HG03108 (cell line): ENCODE data around the gene TNFAIP8L3.

Source experiments
- ATAC-seq: cut with Tn5 transposase; IDR thresholded peaks from one replicate; pipeline ENCODE4 v1.9.1; 2021; ENCODE audit warnings: moderate library complexity; ENCODE audit not compliant: unreplicated experiment

The TNFAIP8L3 gene

DNA sequence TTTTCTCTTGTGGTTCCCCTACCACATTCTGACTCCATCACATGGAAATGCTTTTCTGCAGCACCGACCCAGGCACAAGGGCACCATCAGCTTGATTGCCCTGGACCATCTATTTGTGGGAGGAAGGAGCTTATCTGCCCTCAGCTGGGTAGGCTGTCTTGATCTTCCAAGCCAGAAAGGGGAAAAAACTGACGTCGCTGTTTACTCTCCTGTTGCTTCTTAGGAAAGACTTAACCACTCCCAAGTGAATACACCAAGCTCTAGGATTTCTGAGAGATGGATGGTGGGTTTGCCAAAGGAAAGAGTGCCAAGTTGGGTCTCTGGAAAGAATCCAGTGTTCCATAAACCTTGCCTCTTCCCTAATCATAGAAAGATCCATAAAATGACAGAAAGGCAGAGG is 4.0 kb downstream of the TNFAIP8L3 start:
- ATAC-seq, result no peak

DNA sequence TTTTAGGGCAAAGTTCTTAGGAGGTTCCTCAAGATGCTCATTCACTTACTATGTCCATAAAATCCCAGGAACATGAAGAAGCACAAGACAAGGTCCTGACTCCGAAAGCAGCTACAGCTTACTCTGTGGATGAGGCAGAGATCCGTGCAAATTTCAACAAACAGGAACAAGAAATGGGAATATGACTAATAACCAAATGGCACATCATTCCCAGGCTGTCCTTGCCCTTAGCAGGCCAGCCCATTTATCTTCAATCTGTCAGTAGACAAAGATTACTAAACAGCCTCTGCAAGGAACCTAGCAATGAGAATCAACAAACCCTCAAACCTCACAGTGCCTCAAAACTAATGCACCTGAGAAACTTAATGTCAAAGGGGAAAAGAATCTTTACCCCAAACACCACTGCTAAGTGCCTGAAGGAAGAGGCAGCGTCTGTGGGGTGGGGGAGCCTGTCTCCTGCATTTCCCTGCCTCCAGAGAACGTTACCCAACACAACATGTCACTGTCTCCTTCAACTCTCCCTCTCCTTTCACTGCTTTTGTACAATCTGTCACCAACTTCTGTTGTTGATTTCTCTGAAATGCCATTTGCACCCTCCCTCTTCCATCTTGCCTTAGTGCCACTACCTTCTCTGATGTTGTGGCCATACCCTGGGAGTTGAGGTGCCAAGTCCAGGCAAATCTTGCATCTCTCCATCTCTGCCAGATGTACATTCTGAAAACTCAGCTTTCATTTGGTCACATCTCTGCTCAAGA is 4.8 kb downstream of the TNFAIP8L3 start:
- no peak for ATAC-seq

DNA sequence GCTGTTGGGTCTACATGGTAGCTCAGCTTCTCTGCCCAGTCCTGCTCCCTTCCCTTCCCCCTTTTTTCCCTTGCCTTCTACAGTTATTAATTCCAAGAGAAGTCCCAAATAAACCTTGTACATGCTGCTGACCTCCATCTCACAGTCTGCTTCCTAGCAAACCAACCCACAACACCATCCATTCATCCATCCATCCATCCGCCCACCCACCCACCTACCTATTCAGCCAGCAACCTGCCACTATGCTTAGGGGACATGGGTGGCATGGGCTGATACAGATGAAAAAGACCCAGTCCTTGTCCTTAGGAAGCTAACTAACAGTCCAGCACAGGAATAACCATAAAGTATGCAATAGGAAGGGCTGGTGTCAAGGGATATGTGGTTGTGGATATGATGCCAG is 5.7 kb downstream of the TNFAIP8L3 start:
- no peak for ATAC-seq

DNA sequence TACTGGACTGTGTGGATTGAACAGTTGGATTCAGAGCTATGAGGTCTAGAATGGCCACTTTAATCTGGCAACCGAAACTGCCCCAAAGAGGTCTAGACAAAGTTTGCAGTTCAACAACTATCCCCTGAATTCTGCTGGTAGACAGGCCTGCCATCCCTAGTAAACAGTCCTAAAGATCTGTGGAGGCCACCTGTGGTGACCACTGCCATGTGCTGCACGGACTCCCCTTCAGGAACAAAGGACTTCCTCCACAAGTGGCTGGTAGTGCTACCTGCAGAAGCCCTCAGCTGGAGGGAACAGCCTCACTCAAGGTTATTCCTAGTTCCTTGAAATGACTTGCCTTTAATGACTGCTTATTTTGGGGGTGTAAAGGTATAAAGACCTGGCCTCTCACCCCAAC is 6.1 kb downstream of the TNFAIP8L3 start:
- ATAC-seq, result no peak

DNA sequence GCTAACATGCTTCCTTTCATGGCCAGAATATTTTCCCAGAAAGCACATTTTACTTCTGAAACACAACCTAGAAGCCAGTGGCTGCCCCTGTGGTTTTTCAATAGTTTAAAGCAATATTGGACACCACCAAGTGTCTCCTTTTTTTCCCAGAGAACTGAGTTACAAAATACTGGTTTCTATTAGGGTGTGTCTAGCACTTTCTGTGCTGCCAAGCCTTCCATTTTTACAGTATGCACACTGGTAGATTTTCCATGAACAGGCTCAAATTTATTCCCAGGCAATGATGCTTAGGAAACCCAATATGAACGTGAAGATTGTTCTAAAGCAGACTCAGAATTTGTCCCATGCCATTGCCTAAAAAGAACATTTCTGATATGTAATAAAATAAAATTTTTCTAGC is 7.2 kb downstream of the TNFAIP8L3 start:
- no peak for ATAC-seq

DNA sequence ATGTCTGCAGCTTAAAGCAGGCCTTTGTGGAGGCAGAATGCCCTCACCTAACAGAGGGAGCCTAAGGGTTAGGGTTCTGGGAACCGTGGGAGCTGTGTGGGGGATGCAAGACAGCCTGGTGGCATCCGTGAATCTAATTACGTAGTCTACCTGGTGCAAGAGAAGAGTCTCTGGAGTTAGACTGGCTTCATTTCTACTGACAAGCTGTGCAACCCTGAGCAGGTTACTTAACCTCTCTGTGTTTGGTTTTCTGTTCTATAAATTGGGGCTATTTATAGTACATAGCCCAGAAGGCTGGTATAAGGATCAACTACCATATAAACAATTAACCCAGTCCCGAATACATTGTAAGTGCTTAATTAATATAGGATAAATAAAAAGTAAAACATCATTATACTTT is 8.3 kb downstream of the TNFAIP8L3 start:
- ATAC-seq, result no peak

DNA sequence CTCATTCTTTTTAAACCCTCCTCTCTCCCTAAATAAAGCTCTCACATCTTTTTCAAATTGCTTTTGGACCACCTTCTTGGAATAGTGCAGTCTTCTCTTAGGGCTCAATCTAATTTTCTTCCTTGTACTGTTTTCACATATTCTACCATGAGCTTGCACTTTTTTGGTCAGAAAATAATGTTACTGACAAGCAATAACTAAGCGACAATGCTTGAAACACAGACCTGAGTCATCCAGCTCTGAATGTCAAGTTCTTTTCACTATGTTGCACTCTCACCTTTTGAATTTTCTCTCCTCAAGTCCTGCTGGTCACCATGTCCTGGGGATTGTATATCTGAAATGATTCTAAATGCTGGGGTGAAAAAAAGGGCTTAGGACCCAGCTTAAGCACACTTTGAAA is 8.9 kb downstream of the TNFAIP8L3 start:
- ATAC-seq, result no peak

DNA sequence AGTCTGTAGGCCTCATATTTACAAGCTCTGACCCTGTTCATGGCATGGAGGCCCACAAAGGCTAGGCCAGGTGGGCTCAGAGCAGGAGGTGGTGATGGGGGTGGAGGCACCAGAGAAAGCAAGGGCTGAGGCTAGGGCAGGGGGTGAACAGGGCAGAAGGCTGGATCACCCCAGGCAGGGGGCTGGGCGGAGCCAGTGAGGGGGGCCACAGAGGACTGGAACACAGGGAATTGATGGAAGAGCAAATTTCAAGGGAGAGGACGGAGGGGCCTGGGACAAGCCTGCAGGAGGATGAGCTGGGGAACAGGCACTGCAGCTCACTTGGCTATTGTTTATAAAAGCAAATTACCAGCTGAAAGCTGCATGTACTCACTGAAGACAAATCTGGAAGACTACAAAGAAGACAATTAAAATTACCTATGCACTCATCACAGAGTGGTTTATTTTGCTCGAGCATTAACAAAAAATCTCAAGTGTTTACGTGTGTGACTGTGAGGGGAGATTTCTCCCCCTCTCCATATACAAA is 11.0 kb downstream of the TNFAIP8L3 start:
- no peak for ATAC-seq

DNA sequence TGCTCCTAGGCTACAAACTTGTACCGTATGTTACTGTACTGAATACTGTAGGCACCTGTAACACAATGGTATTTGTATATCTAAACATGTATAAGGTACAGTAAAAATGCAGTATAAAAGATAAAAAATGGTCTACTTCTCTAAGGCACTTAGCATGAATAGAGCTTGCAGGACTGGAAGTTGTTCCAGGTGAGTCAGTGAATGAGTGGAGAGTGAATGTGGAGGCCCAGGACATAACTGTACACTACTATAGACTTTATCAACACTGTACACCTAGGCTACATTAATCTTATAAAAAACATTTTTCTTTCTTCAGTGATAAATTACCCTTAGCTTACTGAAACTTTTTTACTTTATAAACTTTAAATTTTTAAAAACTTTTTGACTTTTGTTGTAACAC is 12.5 kb downstream of the TNFAIP8L3 start:
- no peak for ATAC-seq

DNA sequence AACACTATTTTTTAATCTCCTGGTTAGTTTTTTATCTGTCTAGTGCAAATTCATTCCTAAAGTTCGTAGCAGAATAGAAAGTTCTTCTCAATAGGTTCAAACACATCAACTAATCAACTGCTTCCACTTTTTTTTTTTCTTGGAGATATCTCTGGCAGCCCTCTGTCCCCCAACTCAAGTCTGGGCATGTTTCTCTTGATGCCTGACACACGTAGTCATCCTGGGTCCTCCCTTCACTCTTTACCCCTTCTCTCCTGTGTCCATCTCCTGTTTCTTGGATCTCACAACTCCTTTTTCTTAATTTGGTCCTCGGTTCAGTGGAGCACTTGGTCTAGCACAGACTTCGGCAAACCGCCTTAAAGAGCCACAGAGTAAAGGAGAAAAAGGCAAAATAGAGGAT is 14.4 kb downstream of the TNFAIP8L3 start:
- no peak for ATAC-seq

DNA sequence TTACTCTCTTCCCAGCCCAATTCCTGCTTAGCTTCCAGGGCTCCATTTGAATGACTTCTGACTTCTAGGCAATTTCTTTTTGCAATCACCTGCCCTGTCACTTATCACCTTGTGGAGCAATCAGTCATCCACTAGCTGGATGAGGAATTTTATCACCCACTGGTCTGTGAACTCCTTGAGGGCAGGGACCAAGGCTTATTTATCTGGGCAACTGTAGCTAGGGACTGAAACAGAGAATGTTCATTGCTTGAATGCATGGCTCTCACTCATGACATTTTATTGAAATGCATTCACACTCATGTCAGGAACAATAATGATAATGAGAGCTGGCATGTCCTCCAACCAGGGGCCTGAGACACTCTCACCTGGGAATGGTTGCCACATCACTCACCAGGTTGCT is 15.5 kb downstream of the TNFAIP8L3 start:
- ATAC-seq, result no peak

DNA sequence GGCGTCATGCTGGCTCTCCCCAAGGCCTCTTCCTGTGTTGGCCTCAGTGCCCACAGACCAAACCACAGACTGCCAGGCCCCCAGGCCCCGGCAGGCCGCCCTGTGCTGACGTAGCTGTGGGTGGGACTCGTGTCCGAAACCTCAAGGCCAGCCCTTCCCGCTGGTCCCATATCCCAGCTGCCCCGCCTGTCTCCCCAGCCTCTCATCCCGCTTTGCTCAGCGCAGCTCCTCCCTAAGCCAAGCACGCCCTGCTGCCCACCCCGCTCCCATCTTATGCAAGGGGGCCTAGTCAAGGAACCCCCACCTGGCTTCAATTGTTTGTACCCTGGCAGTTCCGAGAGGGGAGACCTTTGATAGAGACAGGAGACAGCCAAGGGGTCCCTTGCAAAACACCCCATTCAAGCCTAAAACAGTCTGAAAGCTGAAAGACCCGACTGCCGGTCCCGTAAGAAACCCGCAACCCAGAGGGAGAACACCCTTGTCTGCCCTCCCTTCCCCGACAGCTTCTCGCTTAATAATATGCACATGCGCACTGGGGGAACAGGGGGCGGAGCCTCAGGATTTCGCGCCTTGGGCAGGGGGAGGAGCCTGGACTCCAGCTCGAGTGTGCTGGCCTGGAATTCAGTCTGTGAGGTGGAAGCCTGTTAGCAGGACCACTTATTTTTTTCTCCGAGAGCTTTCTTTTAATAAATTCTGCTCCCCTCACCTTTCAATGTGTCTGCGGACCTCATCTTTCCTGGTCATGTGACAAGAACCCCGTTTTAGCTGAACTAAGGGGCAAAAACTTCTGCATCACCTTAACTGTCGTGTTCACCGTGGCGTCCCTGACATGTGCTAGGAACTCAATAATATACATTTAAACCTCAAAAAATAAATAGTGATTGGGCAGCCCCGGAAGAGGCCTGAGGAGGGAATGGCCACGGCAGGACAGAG is 17.2 kb downstream of the TNFAIP8L3 start:
- ATAC-seq, result peak; percentile 39

DNA sequence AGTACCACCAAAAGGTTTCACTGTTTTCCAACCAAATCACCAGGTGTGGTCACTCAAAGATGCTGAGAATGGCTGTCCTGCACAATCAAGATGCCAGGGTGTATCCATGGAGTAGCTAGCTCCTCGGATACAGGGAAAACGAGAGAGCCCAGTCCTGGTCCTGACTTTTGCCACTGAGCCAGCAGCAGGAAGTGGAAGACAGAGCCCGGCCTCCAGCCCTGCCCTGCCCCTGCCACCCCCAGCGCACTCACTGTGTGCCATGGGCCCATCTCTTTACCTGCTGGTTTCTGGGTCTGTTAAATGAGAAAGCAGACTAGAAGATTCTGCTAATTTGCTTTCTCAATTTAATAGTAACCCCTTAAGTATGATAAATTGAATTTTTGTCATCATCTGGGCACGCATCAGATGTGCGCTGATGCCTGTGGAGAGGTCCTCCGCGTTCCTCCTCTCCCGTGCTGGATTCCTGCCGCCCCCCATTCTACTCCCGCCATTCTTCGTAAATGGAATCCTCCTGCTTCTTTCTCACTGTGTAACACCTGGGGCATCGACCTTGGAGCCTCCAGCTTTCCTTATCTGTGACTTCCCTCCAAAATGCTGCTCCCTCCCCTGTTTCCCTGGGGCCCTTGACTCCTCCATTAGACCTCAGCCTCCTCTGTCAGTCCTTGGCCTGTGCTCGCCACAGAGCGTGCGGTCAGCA is 18.0 kb downstream of the TNFAIP8L3 start:
- ATAC-seq, result no peak

DNA sequence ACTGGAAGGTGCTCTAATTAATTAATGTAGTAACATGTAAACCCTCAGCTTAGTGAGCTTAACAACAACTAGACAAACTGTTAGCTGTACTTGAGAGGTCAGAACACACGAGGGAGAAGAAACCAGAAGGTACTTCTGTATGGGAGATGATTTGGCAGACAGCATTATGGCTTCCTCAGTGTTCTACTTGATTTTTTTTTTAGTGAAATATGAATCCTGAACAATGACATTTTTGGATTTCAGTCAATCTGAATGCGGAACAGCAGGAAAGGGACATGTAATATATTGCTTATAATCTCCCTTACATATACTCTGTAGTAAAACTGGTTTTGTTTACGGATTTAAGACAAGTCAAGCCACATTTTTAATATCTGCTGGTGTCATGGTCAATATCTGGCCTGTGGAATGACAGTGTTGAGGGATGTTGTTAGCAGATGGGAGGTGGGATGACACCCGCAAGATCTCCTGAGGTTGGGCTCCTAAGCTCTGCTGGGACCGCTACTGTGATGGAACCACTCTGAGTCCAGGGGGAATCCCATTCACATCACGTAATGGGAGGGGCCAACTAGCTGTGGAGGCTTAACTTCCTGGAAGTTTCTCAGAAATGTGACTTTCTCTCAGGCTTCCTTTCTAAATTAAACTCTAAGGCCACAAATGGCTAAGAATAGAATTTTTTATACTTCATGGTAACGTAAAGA is 18.7 kb downstream of the TNFAIP8L3 start:
- ATAC-seq, result no peak

DNA sequence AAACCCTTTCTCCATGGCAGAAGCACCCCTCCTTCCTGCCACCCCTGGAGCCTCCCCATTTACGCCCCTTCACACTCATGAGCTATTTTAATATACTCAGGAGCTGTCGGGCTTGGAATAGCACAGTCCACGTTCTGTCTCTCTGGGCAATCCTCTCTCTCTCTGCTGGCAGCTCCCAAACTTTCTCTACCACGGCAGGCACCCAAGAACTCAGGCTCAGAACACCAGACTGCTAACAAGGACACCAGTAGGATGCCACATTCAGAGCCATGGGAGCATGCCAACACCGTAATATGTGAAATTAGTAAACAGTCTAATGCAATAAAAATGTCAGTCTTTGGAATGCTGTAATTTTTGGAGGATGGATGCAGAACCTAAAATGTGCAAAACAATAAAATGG is 19.3 kb downstream of the TNFAIP8L3 start:
- no peak for ATAC-seq

DNA sequence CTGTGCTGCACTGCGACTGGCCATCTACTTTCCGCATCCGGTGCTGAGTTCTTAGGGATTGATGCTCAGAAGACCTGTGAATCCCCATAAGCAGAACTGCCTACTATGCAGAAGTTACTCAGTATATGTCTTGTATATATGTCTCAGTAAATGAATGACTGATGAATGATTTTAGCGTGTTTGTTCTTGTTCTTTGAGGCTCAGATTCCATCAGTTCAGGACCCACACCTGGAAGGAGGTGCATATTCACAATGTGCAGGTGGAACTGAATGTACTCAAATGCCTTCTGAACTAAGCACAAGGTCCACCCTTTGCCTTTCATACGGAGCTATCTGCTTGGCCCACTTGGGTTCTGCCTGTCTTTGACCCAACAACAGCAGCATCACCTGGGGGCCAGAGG is 19.8 kb downstream of the TNFAIP8L3 start:
- no peak for ATAC-seq

DNA sequence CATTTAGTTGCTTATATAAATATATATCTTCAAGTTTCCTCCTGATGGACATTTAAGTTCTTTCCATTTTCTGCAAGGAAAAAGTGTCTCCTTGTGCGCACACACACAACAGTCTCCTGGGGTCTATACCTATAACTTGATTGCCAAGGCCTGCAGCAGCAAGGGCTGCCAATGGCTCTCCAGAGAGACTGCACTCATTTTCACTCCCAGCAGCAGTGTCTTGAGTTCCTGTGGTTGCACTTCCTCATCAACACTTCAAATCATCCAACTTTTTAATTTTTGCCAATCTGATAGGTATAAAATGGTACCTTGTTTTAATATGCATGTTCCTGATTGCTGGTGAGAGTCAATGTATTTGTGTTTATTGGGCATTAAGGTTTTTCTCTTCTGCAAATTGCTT is 23.1 kb downstream of the TNFAIP8L3 start:
- no peak for ATAC-seq

DNA sequence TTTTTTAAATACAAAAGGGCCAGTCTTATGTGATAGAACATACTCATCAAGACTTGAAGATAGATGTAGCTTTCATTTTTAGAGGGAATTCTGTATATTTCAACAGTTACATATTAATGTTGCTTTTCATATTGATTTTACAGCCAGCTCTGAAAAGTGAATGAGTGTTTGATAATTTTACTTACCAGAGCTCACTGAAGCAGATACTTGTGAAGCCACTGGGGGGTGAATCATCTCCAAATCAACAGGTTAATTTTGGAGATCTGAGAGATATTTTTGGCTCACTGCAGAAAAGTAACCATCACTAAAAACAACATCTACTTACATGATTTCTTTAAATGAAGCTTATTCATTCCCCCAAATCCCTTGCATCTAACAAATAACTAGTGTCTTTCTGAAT is 24.7 kb downstream of the TNFAIP8L3 start:
- ATAC-seq, result no peak

DNA sequence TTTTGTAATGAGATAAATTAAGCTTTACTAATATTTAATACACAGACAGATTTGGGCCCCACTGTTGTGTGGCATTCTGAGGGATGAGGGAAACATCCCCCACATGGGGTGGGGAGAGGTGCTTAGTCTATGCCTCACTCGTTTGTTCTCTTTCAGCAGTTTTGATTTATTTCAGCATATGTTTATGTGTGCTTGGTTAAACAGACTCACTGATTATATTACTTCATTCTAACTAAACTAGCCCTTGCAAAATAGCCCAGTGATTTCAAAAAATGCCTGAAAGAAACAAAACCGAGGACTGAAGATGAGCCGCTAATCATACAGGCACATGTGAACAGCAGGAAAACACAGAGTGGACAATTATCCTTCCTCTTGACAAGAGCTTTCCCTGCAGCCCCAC is 27.2 kb downstream of the TNFAIP8L3 start:
- ATAC-seq, result no peak

DNA sequence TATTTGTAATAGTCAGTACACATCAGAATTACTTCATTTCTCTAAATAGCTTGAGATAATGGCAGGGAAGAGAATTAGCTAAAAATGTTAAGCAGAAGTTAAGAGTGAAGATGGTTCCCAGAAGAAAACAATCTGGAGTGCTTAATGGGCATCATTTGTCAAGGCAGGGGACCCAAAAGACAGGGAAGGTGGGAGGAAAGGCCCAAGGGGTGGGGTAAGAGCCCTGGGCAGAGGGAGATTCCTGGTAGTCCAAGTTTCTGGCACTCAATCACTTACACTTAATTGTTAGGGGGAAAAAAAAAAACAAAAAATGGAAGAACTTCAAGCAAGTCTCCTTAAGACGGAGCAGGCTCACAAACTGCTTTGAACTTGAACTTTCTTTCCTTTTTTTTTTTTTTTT is 28.9 kb downstream of the TNFAIP8L3 start:
- ATAC-seq, result no peak

DNA sequence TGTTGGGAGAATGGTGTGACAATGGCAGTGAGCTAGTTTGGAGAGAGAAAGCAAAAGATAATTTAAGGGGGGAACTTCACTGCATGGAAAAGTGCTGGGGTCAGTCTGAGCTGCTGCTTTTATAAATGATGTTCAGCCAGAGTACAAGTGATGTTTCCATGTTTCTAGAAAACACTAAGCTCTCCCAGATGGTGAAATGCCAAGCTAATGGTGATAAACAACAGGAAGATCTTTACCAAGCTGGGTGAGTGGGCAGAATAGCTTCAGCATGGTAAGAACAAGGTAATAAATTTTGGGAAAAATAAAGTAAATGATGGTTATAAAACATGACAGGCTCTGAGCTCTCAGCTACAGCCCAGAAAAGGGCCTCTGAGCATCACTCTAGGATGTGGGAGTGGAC is 29.4 kb downstream of the TNFAIP8L3 start:
- no peak for ATAC-seq
